ENCODE results near the gene ZNF385C.

ZNF385C gene

DNA sequence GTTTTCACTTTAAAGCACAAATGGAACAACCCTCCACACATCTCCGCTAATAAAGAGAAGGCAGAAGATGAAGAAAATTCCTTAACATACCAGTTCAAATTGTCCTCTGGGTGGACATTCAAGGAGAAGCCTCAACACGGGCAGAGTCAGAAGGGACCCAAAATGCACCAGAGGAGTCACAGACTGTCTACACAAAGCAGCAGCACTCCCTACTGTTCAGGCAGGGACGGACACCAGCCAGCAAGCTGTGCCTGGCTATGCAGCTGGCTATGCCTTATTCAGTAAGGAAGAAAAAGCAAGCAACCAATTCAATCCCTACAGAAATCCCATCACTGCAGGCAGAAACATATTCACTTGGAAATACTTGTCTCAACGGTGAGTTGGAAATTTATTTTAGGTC, 89.1 kb downstream of the ZNF385C start:
- Histone ChIP-seq H3K27me3 (ENCODE audit: insufficient read depth, poor library complexity, severe bottlenecking) (no peaks in the 10 kb centered on the region), H3K4me3 (replicated peaks; ENCODE audit: insufficient read depth, low read length) (no peak overlapping the region), H3K27ac (replicated peaks) (no peak overlapping the region)
- TF ChIP-seq, protein P1, sequence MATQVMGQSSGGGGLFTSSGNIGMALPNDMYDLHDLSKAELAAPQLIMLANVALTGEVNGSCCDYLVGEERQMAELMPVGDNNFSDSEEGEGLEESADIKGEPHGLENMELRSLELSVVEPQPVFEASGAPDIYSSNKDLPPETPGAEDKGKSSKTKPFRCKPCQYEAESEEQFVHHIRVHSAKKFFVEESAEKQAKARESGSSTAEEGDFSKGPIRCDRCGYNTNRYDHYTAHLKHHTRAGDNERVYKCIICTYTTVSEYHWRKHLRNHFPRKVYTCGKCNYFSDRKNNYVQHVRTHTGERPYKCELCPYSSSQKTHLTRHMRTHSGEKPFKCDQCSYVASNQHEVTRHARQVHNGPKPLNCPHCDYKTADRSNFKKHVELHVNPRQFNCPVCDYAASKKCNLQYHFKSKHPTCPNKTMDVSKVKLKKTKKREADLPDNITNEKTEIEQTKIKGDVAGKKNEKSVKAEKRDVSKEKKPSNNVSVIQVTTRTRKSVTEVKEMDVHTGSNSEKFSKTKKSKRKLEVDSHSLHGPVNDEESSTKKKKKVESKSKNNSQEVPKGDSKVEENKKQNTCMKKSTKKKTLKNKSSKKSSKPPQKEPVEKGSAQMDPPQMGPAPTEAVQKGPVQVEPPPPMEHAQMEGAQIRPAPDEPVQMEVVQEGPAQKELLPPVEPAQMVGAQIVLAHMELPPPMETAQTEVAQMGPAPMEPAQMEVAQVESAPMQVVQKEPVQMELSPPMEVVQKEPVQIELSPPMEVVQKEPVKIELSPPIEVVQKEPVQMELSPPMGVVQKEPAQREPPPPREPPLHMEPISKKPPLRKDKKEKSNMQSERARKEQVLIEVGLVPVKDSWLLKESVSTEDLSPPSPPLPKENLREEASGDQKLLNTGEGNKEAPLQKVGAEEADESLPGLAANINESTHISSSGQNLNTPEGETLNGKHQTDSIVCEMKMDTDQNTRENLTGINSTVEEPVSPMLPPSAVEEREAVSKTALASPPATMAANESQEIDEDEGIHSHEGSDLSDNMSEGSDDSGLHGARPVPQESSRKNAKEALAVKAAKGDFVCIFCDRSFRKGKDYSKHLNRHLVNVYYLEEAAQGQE (IDR thresholded peaks at IDR 0.05; ENCODE audit: insufficient replicate concordance, low read depth): no peak
- no peak for TF ChIP-seq SPI1 (IDR thresholded peaks at IDR 0.05; ENCODE audit: borderline replicate concordance, low read depth)
- TF ChIP-seq, protein P2, sequence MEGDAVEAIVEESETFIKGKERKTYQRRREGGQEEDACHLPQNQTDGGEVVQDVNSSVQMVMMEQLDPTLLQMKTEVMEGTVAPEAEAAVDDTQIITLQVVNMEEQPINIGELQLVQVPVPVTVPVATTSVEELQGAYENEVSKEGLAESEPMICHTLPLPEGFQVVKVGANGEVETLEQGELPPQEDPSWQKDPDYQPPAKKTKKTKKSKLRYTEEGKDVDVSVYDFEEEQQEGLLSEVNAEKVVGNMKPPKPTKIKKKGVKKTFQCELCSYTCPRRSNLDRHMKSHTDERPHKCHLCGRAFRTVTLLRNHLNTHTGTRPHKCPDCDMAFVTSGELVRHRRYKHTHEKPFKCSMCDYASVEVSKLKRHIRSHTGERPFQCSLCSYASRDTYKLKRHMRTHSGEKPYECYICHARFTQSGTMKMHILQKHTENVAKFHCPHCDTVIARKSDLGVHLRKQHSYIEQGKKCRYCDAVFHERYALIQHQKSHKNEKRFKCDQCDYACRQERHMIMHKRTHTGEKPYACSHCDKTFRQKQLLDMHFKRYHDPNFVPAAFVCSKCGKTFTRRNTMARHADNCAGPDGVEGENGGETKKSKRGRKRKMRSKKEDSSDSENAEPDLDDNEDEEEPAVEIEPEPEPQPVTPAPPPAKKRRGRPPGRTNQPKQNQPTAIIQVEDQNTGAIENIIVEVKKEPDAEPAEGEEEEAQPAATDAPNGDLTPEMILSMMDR (IDR thresholded peaks at IDR 0.05; ENCODE audit: insufficient read depth, low read length): no peak
- no peak for TF ChIP-seq POLR2AphosphoS5 (IDR thresholded peaks at IDR 0.05; ENCODE audit: low read depth)
- TF ChIP-seq GABPA (IDR thresholded peaks at IDR 0.05; ENCODE audit: low read depth): no peak
- DNase-seq (ENCODE audit: low read depth in 1 of 2, low spot score in 1 of 2): no peak

DNA sequence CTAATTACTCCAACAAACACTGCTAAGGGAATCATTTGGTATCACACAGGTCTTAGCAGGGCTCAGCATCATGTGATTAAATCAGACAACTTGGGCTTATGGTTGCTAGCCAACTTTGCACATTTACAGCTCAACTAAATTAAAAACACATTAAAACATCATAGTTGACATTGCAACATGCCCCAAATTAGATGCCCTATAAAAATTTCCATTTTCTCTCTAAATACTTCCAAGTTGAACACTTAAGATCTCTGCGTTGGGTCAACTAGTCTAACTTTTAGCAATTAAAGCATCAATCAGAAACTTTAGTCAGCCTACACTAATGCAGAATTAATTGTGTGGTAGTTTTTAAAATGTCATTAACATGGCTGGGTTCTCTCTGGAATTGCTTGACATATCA, 93.1 kb downstream of the ZNF385C start:
- no peak for TF ChIP-seq POLR2AphosphoS5 (IDR thresholded peaks at IDR 0.05; ENCODE audit: low read depth)
- TF ChIP-seq, protein P2 (IDR thresholded peaks at IDR 0.05; ENCODE audit: insufficient read depth, low read length): no peak
- TF ChIP-seq SPI1 (IDR thresholded peaks at IDR 0.05; ENCODE audit: borderline replicate concordance, low read depth): no peak

DNA sequence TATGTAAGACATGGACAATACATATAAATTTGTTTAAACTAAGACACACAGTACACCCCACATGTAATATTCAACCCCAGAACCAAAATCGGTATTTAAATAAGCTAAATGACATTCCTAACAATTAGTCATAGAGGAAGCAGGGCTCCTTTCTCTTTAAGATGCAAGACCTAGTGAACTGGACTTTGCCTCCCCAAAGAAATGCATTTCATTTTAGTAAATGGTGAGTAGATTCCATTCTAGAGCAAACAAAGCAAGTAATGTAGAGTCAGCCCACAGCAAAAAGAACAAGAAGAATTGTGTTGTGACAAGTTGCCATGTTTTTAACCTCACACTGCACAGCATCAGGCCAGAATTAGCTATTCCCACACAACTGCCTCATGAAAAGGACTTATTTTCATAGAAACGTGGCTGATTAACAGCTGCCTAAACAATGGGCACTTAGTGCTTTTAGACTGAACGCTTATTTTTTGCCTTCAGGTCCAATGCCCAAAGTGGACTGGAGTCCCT, 95.4 kb downstream of the ZNF385C start:
- Histone ChIP-seq H3K4me3 (replicated peaks; ENCODE audit: insufficient read depth, low read length) (no peak overlapping the region), H3K27me3 (ENCODE audit: insufficient read depth, poor library complexity, severe bottlenecking) (no peaks in the 10 kb centered on the region), H3K27ac (replicated peaks) (no peak overlapping the region)
- no peak for DNase-seq (ENCODE audit: low read depth in 1 of 2, low spot score in 1 of 2)
- no peak for TF ChIP-seq POLR2AphosphoS5 (IDR thresholded peaks at IDR 0.05; ENCODE audit: low read depth)
- TF ChIP-seq GABPA (IDR thresholded peaks at IDR 0.05; ENCODE audit: low read depth): no peak
- TF ChIP-seq, protein P1 (IDR thresholded peaks at IDR 0.05; ENCODE audit: insufficient replicate concordance, low read depth): no peak
- TF ChIP-seq, protein P2 (IDR thresholded peaks at IDR 0.05; ENCODE audit: insufficient read depth, low read length): no peak
- TF ChIP-seq SPI1 (IDR thresholded peaks at IDR 0.05; ENCODE audit: borderline replicate concordance, low read depth): no peak

More for the DNA sequence above, 93.1 kb downstream of the ZNF385C start:
- no peak for DNase-seq (ENCODE audit: low read depth in 1 of 2, low spot score in 1 of 2)
- Histone ChIP-seq H3K27me3 (ENCODE audit: insufficient read depth, poor library complexity, severe bottlenecking) (no peaks in the 10 kb centered on the region), H3K27ac (replicated peaks) (no peak overlapping the region), H3K4me3 (replicated peaks; ENCODE audit: insufficient read depth, low read length) (no peak overlapping the region)
